Fibroblast of villous mesenchyme (primary cell): ENCODE results near the gene CSNK2B. TPM values are rescaled to one million over a fixed set of nuclear protein-coding genes. Genes with fewer than 3 reads are reported as not detected.

Experiments
- DNase-seq: peaks from one replicate; pipeline ENCODE4 v3.0.0-alpha.2; 2010; ENCODE audit warnings: low read depth
- H3K4me3 ChIP-seq: 2 replicates; pipeline ENCODE4 v1.5.1; 2011; ENCODE audit warnings: low read depth, mild to moderate bottlenecking, low read length
- CTCF ChIP-seq: IDR thresholded peaks from 2 replicates; pipeline ENCODE4 v1.5.1; 2012; ENCODE audit warnings: low read depth, mild to moderate bottlenecking, low read length; ENCODE audit not compliant: insufficient read depth
- total RNA-seq: library from RNA; depleted of rRNA; stranded (reverse); fragments of >200 nt; gene quantifications from 2 replicates; pipeline ENCODE4 v1.2.3, GENCODE V29; 2012

Gene CSNK2B
- total RNA-seq, 1 donor: 136 TPM

GRCh38 chr6:31681135-31681671 is 15.3 kb downstream of the CSNK2B start:
- peak overlapping the region; percentile 62 for H3K4me3 ChIP-seq
- no peak for TF ChIP-seq CTCF
- DNase-seq: peak; percentile 45

GRCh38 chr6:31683591-31683990 is 17.7 kb downstream of the CSNK2B start:
- no peak for DNase-seq
- TF ChIP-seq CTCF: no peak

GRCh38 chr6:31686483-31686882 is 20.6 kb downstream of the CSNK2B start:
- TF ChIP-seq CTCF: no peak
- DNase-seq: no peak
- H3K4me3 ChIP-seq: no peak overlapping the region

More at GRCh38 chr6:31683591-31683990, 17.7 kb downstream of the CSNK2B start:
- H3K4me3 ChIP-seq: no peak overlapping the region

- TF ChIP-seq CTCF: no peak
- DNase-seq: no peak
Measured at GRCh38 chr6:31687321-31687720, 21.4 kb downstream of the CSNK2B start.

GRCh38 chr6:31687860-31688693 is 22.2 kb downstream of the CSNK2B start:
- DNase-seq: no peak
- TF ChIP-seq CTCF: no peak

More at GRCh38 chr6:31687321-31687720, 21.4 kb downstream of the CSNK2B start:
- H3K4me3 ChIP-seq: no peak overlapping the region

GRCh38 chr6:31689249-31690110 is 23.6 kb downstream of the CSNK2B start:
- H3K4me3 ChIP-seq: no peak overlapping the region
- no peak for DNase-seq
- TF ChIP-seq CTCF: peak; percentile 37

More at GRCh38 chr6:31687860-31688693, 22.2 kb downstream of the CSNK2B start:
- H3K4me3 ChIP-seq: no peak overlapping the region
